ENCODE measurements around the gene SULT4A1. TPM values are rescaled to one million over a fixed set of nuclear protein-coding genes. Genes with fewer than 3 reads are reported as not detected.

SULT4A1 gene
- total and polyA plus RNA-seq, 2 experiments from 2014 or later: 1.1 to 2.8 TPM

DNA sequence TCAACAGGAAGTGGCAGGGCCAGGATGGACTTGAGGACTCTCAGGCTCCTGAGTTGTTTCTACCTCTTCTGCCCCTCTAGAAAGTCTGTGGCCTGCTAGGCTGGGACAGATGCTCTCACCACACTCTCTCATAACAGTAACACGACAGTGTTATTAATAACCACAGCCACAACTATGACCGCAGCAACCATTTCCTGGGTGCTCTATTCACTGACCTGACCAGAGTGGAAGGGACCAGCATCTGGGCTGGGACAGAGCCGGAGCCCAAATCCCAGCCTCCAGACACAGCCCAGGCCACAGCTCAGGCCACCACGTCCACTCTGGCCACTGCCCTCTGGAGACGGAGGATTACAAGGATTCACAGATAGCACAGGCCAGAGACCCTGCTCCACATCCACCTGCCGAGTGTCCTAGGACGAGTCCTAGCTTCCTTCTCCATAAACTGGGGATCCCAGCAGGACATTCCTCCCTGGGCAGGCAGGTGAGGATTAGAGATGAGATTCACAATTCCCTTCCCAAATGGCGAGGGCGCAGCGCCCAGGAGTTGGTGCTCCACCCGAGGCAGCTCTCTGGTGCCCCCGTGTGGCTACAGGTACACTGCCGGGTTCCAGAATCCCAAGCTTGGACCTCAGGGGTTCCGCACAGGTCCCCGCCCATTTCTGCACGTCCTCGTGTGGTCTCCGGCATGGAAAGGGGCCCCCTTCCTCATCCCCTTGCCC is 22.4 kb upstream of the SULT4A1 start:
- Histone ChIP-seq H3K4me3 (no peak overlapping the region), H3K27ac (no peak overlapping the region), H3K4me2 (no peak overlapping the region), H3K9me2 (replicated peaks; ENCODE audit: insufficient read depth) (no peaks in the 10 kb centered on the region), H4K20me1 (ENCODE audit: insufficient read depth, poor library complexity, severe bottlenecking) (no peaks in the 10 kb centered on the region), H2AFZ (no peak overlapping the region), H3K9me3 (ENCODE audit: low read depth) (no peaks in the 10 kb centered on the region), H3K36me3 (replicated peaks; ENCODE audit: insufficient read depth, low read depth) (no peaks in the 10 kb centered on the region), H3K27me3 (peaks cover 10% of the 10 kb centered on the region), H3K4me1 (ENCODE audit: insufficient read depth) (no peaks in the 10 kb centered on the region), H3K79me2 (no peaks in the 10 kb centered on the region)
- 43% methylated on average over 15 of the region's 18 CpGs for WGBS (ENCODE audit: low lambda C conversion rate, missing lambda C conversion rate)
- peak; percentile 72 for DNase-seq (ENCODE audit: low spot score)
- TF ChIP-seq EZH2phosphoT487 (IDR thresholded peaks at IDR 0.05; ENCODE audit: low read depth, severe bottlenecking, unreplicated experiment) (no peak), EZH2 (IDR thresholded peaks at IDR 0.05; ENCODE audit: borderline replicate concordance) (no peak)
- TF ChIP-seq, protein P1, sequence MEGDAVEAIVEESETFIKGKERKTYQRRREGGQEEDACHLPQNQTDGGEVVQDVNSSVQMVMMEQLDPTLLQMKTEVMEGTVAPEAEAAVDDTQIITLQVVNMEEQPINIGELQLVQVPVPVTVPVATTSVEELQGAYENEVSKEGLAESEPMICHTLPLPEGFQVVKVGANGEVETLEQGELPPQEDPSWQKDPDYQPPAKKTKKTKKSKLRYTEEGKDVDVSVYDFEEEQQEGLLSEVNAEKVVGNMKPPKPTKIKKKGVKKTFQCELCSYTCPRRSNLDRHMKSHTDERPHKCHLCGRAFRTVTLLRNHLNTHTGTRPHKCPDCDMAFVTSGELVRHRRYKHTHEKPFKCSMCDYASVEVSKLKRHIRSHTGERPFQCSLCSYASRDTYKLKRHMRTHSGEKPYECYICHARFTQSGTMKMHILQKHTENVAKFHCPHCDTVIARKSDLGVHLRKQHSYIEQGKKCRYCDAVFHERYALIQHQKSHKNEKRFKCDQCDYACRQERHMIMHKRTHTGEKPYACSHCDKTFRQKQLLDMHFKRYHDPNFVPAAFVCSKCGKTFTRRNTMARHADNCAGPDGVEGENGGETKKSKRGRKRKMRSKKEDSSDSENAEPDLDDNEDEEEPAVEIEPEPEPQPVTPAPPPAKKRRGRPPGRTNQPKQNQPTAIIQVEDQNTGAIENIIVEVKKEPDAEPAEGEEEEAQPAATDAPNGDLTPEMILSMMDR (IDR thresholded peaks at IDR 0.05; ENCODE audit: poor library complexity): peak; percentile 69

DNA sequence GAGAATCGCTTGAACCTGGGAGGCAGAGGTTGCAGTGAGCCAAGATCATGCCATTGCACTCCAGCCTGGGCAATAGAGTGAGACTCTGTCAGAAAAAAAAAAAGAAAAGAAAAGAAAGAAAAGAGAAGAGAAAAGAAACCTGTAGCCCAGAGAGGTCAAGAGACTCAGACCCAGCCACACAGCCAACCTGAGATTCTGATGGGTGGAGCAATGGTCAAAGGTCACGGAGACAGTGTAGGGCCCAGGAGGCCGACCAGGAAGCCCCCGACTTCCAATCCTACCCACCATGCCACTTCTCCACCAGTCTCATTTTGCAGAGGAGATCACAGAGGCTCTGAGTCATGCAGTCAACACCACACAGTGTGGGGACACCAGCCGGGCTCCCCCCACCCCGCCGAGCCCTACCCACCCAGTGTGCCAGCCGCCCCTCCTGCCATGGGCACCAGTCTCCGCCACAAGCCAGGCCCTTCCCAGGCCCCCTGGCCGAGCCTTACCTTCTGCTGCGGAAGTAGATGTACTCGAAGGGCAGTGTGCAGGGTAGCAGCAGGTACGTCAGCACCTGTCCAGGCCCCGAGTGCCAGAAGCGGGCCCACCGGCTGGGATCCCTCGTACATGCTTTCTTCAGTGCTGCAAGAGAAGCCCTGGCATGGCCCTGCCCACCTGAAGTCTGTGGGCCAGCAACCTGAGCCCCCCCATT is 21.6 kb upstream of the SULT4A1 start:
- no peaks in the 10 kb centered on the region for H3K9me3 ChIP-seq (ENCODE audit: low read depth)
- no peaks in the 10 kb centered on the region for H3K36me3 ChIP-seq (replicated peaks; ENCODE audit: insufficient read depth, low read depth)
- H3K4me2 ChIP-seq: no peak overlapping the region
- no peak for DNase-seq (ENCODE audit: low spot score)
- H3K4me1 ChIP-seq (ENCODE audit: insufficient read depth): no peaks in the 10 kb centered on the region
- no peak for TF ChIP-seq EZH2 (IDR thresholded peaks at IDR 0.05; ENCODE audit: borderline replicate concordance)
- TF ChIP-seq, protein P1 (IDR thresholded peaks at IDR 0.05; ENCODE audit: poor library complexity): no peak
- TF ChIP-seq EZH2phosphoT487 (IDR thresholded peaks at IDR 0.05; ENCODE audit: low read depth, severe bottlenecking, unreplicated experiment): no peak
- 90% methylated on average over 11 of the region's 17 CpGs for WGBS (ENCODE audit: low lambda C conversion rate, missing lambda C conversion rate)
- H3K79me2 ChIP-seq: no peaks in the 10 kb centered on the region
- no peak overlapping the region for H3K4me3 ChIP-seq
- peaks cover 5% of the 10 kb centered on the region for H3K27me3 ChIP-seq
- H4K20me1 ChIP-seq (ENCODE audit: insufficient read depth, poor library complexity, severe bottlenecking): no peaks in the 10 kb centered on the region
- H3K27ac ChIP-seq: no peak overlapping the region
- H2AFZ ChIP-seq: no peak overlapping the region
- H3K9me2 ChIP-seq (replicated peaks; ENCODE audit: insufficient read depth): no peaks in the 10 kb centered on the region

DNA sequence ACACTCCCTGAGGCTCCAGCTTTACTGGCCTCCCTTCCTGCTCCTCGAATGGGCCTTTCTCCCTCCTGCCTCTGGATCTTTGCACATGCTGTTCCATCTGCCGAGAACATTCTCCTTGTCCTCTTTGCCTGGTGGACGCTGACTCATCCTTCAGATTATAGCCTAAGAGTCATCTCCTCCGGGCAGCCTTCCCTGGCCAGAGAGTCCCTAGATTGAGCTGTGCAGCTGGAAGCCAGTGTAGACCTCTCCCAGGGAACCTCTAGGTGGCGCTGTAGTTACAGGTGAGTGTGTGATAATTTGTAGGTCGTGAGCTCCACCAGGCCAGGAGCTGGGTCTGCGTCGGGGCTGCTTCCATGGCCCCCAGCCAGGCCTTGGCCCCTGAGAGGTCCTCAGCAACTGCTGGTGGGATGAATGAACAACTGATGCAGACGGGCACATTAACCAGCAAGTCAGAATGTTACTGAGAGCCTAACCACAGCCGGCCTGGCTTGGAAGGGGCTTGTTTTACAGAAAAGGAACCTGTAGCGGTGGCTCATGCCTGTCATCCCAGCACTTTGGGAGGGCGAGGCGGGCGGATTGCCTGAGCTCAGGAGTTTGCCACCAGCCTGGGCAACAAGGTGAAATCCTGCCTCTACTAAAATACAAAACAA is 20.8 kb upstream of the SULT4A1 start:
- Histone ChIP-seq H2AFZ (no peak overlapping the region), H4K20me1 (ENCODE audit: insufficient read depth, poor library complexity, severe bottlenecking) (no peaks in the 10 kb centered on the region), H3K9me3 (ENCODE audit: low read depth) (no peaks in the 10 kb centered on the region), H3K9me2 (replicated peaks; ENCODE audit: insufficient read depth) (no peaks in the 10 kb centered on the region), H3K4me2 (no peak overlapping the region), H3K36me3 (replicated peaks; ENCODE audit: insufficient read depth, low read depth) (no peaks in the 10 kb centered on the region), H3K4me3 (no peak overlapping the region), H3K27me3 (peaks cover 5% of the 10 kb centered on the region), H3K79me2 (no peaks in the 10 kb centered on the region), H3K27ac (no peak overlapping the region), H3K4me1 (ENCODE audit: insufficient read depth) (no peaks in the 10 kb centered on the region)
- TF ChIP-seq, protein P1 (IDR thresholded peaks at IDR 0.05; ENCODE audit: poor library complexity): peak; percentile 58
- TF ChIP-seq EZH2 (IDR thresholded peaks at IDR 0.05; ENCODE audit: borderline replicate concordance): no peak
- peak; percentile 78 for DNase-seq (ENCODE audit: low spot score)
- WGBS (ENCODE audit: low lambda C conversion rate, missing lambda C conversion rate): 37% methylated on average over 11 of the region's 14 CpGs

Measured in hepatocyte (in vitro differentiated cells).